ENCODE data around the gene MBNL2. TPM values are rescaled to one million over a fixed set of nuclear protein-coding genes. Genes with fewer than 3 reads are reported as not detected.

MBNL2 gene
- total RNA-seq, 1 experiment from 2014 or later, result 0.85 TPM

DNA sequence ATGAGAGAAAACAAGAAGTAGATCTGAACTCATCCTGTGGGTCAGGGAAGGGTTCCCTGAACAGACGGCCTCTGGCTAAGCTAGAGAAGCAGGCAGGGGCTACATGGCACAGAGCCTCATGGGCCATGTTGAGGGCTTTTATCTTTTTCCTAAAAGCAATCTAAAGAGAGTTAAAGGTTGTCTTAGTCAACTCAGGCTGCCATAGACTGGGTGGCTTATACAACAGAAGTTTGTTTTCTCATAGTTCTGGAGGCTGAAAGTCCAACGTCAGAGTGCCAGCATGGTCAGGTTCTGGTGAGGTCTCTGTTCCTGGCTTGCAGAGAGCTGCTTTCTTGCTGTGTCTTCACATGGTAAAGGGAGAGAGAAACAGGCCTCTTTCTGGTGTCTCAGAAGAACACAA is 2.9 kb upstream of the MBNL2 start:
- peaks cover 82% of the 10 kb centered on the region for H3K27me3 Mint-ChIP-seq (ENCODE audit: low read depth)
- ChIA-PET POLR2A (no interaction called here), CTCF (no interaction called here)
- H3K36me3 Mint-ChIP-seq, result no peaks in the 10 kb centered on the region
- no peaks in the 10 kb centered on the region for H3K9me3 Mint-ChIP-seq
- DNase-seq (ENCODE audit: low spot score), result no peak
- ATAC-seq, result no peak
- no peak overlapping the region for H3K27ac Mint-ChIP-seq
- H3K4me1 Mint-ChIP-seq, result peaks cover 21% of the 10 kb centered on the region
- TF ChIP-seq NFE2L1 (CRISPR knock-in tag; IDR thresholded peaks at IDR 0.05) (no peak), CDX4 (CRISPR knock-in tag; IDR thresholded peaks at IDR 0.05; ENCODE audit: borderline replicate concordance) (no peak), RELA (CRISPR knock-in tag; IDR thresholded peaks at IDR 0.05; ENCODE audit: borderline replicate concordance) (no peak), IRF2 (CRISPR knock-in tag; IDR thresholded peaks at IDR 0.05; ENCODE audit: borderline replicate concordance, low read depth) (no peak), ZNF671 (CRISPR knock-in tag; IDR thresholded peaks at IDR 0.05) (no peak), JAZF1 (CRISPR knock-in tag; IDR thresholded peaks at IDR 0.05) (no peak), ZNF423 (CRISPR knock-in tag; IDR thresholded peaks at IDR 0.05) (no peak), SOX15 (CRISPR knock-in tag; IDR thresholded peaks at IDR 0.05) (no peak)
- TF ChIP-seq, protein P1, sequence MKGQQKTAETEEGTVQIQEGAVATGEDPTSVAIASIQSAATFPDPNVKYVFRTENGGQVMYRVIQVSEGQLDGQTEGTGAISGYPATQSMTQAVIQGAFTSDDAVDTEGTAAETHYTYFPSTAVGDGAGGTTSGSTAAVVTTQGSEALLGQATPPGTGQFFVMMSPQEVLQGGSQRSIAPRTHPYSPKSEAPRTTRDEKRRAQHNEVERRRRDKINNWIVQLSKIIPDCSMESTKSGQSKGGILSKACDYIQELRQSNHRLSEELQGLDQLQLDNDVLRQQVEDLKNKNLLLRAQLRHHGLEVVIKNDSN (CRISPR knock-in tag; IDR thresholded peaks at IDR 0.05), result no peak
- TF ChIP-seq, protein P2, sequence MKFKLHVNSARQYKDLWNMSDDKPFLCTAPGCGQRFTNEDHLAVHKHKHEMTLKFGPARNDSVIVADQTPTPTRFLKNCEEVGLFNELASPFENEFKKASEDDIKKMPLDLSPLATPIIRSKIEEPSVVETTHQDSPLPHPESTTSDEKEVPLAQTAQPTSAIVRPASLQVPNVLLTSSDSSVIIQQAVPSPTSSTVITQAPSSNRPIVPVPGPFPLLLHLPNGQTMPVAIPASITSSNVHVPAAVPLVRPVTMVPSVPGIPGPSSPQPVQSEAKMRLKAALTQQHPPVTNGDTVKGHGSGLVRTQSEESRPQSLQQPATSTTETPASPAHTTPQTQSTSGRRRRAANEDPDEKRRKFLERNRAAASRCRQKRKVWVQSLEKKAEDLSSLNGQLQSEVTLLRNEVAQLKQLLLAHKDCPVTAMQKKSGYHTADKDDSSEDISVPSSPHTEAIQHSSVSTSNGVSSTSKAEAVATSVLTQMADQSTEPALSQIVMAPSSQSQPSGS (CRISPR knock-in tag; IDR thresholded peaks at IDR 0.05; ENCODE audit: borderline replicate concordance, low read depth), result no peak
- no peak overlapping the region for H3K4me3 Mint-ChIP-seq

- Mint-ChIP-seq H3K9me3 (no peaks in the 10 kb centered on the region), H3K27me3 (ENCODE audit: low read depth) (peaks cover 84% of the 10 kb centered on the region), H3K4me1 (peaks cover 30% of the 10 kb centered on the region), H3K4me3 (no peak overlapping the region), H3K36me3 (no peaks in the 10 kb centered on the region), H3K27ac (no peak overlapping the region)
- ATAC-seq (no peak), DNase-seq (ENCODE audit: low spot score) (no peak)
- ChIA-PET CTCF (no interaction called here), POLR2A (no interaction called here)
- TF ChIP-seq MLX (CRISPR knock-in tag; IDR thresholded peaks at IDR 0.05), result no peak
- TF ChIP-seq CREM (CRISPR knock-in tag; IDR thresholded peaks at IDR 0.05), result no peak
- TF ChIP-seq, protein P3, sequence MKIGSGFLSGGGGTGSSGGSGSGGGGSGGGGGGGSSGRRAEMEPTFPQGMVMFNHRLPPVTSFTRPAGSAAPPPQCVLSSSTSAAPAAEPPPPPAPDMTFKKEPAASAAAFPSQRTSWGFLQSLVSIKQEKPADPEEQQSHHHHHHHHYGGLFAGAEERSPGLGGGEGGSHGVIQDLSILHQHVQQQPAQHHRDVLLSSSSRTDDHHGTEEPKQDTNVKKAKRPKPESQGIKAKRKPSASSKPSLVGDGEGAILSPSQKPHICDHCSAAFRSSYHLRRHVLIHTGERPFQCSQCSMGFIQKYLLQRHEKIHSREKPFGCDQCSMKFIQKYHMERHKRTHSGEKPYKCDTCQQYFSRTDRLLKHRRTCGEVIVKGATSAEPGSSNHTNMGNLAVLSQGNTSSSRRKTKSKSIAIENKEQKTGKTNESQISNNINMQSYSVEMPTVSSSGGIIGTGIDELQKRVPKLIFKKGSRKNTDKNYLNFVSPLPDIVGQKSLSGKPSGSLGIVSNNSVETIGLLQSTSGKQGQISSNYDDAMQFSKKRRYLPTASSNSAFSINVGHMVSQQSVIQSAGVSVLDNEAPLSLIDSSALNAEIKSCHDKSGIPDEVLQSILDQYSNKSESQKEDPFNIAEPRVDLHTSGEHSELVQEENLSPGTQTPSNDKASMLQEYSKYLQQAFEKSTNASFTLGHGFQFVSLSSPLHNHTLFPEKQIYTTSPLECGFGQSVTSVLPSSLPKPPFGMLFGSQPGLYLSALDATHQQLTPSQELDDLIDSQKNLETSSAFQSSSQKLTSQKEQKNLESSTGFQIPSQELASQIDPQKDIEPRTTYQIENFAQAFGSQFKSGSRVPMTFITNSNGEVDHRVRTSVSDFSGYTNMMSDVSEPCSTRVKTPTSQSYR (CRISPR knock-in tag; IDR thresholded peaks at IDR 0.05), result no peak
- no peak for TF ChIP-seq NFATC4 (CRISPR knock-in tag; IDR thresholded peaks at IDR 0.05)
- no peak for TF ChIP-seq ZNF423 (CRISPR knock-in tag; IDR thresholded peaks at IDR 0.05)
- TF ChIP-seq ZSCAN18 (CRISPR knock-in tag; IDR thresholded peaks at IDR 0.05), result no peak
- no peak for TF ChIP-seq ELF4 (CRISPR knock-in tag; IDR thresholded peaks at IDR 0.05; ENCODE audit: low read depth)
- TF ChIP-seq, protein P4, sequence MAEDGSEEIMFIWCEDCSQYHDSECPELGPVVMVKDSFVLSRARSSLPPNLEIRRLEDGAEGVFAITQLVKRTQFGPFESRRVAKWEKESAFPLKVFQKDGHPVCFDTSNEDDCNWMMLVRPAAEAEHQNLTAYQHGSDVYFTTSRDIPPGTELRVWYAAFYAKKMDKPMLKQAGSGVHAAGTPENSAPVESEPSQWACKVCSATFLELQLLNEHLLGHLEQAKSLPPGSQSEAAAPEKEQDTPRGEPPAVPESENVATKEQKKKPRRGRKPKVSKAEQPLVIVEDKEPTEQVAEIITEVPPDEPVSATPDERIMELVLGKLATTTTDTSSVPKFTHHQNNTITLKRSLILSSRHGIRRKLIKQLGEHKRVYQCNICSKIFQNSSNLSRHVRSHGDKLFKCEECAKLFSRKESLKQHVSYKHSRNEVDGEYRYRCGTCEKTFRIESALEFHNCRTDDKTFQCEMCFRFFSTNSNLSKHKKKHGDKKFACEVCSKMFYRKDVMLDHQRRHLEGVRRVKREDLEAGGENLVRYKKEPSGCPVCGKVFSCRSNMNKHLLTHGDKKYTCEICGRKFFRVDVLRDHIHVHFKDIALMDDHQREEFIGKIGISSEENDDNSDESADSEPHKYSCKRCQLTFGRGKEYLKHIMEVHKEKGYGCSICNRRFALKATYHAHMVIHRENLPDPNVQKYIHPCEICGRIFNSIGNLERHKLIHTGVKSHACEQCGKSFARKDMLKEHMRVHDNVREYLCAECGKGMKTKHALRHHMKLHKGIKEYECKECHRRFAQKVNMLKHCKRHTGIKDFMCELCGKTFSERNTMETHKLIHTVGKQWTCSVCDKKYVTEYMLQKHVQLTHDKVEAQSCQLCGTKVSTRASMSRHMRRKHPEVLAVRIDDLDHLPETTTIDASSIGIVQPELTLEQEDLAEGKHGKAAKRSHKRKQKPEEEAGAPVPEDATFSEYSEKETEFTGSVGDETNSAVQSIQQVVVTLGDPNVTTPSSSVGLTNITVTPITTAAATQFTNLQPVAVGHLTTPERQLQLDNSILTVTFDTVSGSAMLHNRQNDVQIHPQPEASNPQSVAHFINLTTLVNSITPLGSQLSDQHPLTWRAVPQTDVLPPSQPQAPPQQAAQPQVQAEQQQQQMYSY (CRISPR knock-in tag; IDR thresholded peaks at IDR 0.05), result no peak
- no peak for TF ChIP-seq IRF2 (CRISPR knock-in tag; IDR thresholded peaks at IDR 0.05; ENCODE audit: borderline replicate concordance, low read depth)
- no peak for TF ChIP-seq SOX15 (CRISPR knock-in tag; IDR thresholded peaks at IDR 0.05)
- TF ChIP-seq MAX (CRISPR knock-in tag; IDR thresholded peaks at IDR 0.05), result no peak
- TF ChIP-seq ZNF138 (CRISPR knock-in tag; conservative IDR thresholded peaks at IDR 0.05), result no peak
- TF ChIP-seq ZBTB21 (CRISPR knock-in tag; IDR thresholded peaks at IDR 0.05; ENCODE audit: borderline replicate concordance), result no peak
- no peak for TF ChIP-seq RORB (CRISPR knock-in tag; IDR thresholded peaks at IDR 0.05)
- no peak for TF ChIP-seq JAZF1 (CRISPR knock-in tag; IDR thresholded peaks at IDR 0.05)
- TF ChIP-seq ZNF121 (CRISPR knock-in tag; IDR thresholded peaks at IDR 0.05), result no peak
These were observed 1.8 kb upstream of the MBNL2 start for GRCh38 chr13:97220151-97220900.
